Measurements from ENCODE around the gene FOXE3.

GRCh38 chr1:47416319-47417169 lies 459 bp downstream of the FOXE3 start:
- TF ChIP-seq, protein P1, sequence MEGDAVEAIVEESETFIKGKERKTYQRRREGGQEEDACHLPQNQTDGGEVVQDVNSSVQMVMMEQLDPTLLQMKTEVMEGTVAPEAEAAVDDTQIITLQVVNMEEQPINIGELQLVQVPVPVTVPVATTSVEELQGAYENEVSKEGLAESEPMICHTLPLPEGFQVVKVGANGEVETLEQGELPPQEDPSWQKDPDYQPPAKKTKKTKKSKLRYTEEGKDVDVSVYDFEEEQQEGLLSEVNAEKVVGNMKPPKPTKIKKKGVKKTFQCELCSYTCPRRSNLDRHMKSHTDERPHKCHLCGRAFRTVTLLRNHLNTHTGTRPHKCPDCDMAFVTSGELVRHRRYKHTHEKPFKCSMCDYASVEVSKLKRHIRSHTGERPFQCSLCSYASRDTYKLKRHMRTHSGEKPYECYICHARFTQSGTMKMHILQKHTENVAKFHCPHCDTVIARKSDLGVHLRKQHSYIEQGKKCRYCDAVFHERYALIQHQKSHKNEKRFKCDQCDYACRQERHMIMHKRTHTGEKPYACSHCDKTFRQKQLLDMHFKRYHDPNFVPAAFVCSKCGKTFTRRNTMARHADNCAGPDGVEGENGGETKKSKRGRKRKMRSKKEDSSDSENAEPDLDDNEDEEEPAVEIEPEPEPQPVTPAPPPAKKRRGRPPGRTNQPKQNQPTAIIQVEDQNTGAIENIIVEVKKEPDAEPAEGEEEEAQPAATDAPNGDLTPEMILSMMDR (IDR thresholded peaks at IDR 0.05; ENCODE audit: low read depth, low read length, poor library complexity, severe bottlenecking) = no peak
- no peak for TF ChIP-seq EZH2phosphoT487 (IDR thresholded peaks at IDR 0.05; ENCODE audit: borderline replicate concordance, low read length)
